K562 (cell line): ENCODE measurements around the gene SPDYE1.
"Not testable (repeated sequence)": the region's sequence is repeated elsewhere in the genome, so short reads cannot be mapped to it uniquely, and the experiment has no call there.

ENCODE experiments used
- AFF4 ChIP-seq: sonication (generic); formaldehyde crosslinking; IDR thresholded peaks from 2 replicates; pipeline ENCODE4 v1.8.0; 2023; ENCODE audit warnings: mild to moderate bottlenecking, missing genetic modification reagents
- FOXK2 ChIP-seq, 2 experiments: fragments of 450-650 bp; IDR thresholded peaks in 1 of 2; conservative IDR thresholded peaks in 1 of 2; 2 replicates each; pipeline ENCODE4 v1.6.1; 2016; ENCODE audit warnings: low read depth in 2 of 2, mild to moderate bottlenecking in 1 of 2
- POLR2H ChIP-seq: IDR thresholded peaks from 2 replicates; pipeline ENCODE4 v1.6.1; 2016; ENCODE audit warnings: missing genetic modification characterization, low read depth, mild to moderate bottlenecking, control low read depth, missing compliant biosample characterization, moderate library complexity

- not testable (repeated sequence) for TF ChIP-seq FOXK2 (conservative IDR thresholded peaks at IDR 0.05 in 1 of 2, IDR thresholded peaks at IDR 0.05 in 1 of 2; ENCODE audit: low read depth in 2 of 2); AFF4 (CRISPR knock-in tag); POLR2H
Observed at GRCh38 chr7:44030029-44030428, 32.3 kb downstream of the SPDYE1 start.
